H1 (cell line): Measurements from ENCODE around the gene TAF7. TPM values are rescaled to one million over a fixed set of nuclear protein-coding genes. Genes with fewer than 3 reads are reported as not detected.

Experiments
- CTCF ChIA-PET: fragments of 300-600 bp; sonication (Branson Sonifier 250); formaldehyde crosslinking; loops from one replicate; lab custom pipeline; 2021; ENCODE audit not compliant: partially characterized antibody; lab: Charles Lee
- POLR2A ChIA-PET: fragments of 300-600 bp; sonication (Branson Sonifier 250); formaldehyde crosslinking; loops from one replicate; lab custom pipeline; 2021; ENCODE audit warnings: inconsistent platforms; ENCODE audit not compliant: partially characterized antibody; lab: Charles Lee
- DNase-seq, 2 experiments: peaks; one replicate each; pipeline versions ENCODE4 v3.0.0 to v3.0.0-alpha.2; 2010 to 2022; ENCODE audit warnings: low spot score in 2 of 2, low read depth in 1 of 2, mixed read lengths in 1 of 2
- FAIRE-seq: peaks from 2 replicates; lab custom pipeline; 2011; peaks lifted over from hg19 to GRCh38; lab: Jason Lieb, UNC
- H2AFZ ChIP-seq: 2 replicates; pipeline ENCODE4 v1.8.1; 2012; ENCODE audit warnings: low read length, inconsistent platforms
- H2AK5ac ChIP-seq: 2 replicates; pipeline ENCODE4 v1.6.1; 2013; ENCODE audit warnings: low read depth, low read length
- H2BK120ac ChIP-seq: replicated peaks from 2 replicates; pipeline ENCODE3; 2013; ENCODE audit warnings: low read depth, low read length, inconsistent platforms
- H2BK12ac ChIP-seq: 2 replicates; pipeline ENCODE4 v1.6.1; 2013; ENCODE audit warnings: low read depth, low read length
- H2BK15ac ChIP-seq: 2 replicates; pipeline ENCODE4 v1.6.1; 2013; ENCODE audit warnings: low read length
- H2BK20ac ChIP-seq: 2 replicates; pipeline ENCODE4 v1.6.1; 2013; ENCODE audit warnings: low read length
- H2BK5ac ChIP-seq: 2 replicates; pipeline ENCODE4 v1.6.1; 2013; ENCODE audit warnings: low read depth, low read length
- H3K14ac ChIP-seq: 2 replicates; pipeline ENCODE4 v1.6.1; 2013; ENCODE audit warnings: inconsistent platforms; ENCODE audit not compliant: insufficient read length
- H3K18ac ChIP-seq: 2 replicates; pipeline ENCODE4 v1.6.1; 2013; ENCODE audit warnings: low read length; ENCODE audit errors: extremely low read depth
- H3K23ac ChIP-seq: 2 replicates; pipeline ENCODE4 v1.6.1; 2013; ENCODE audit warnings: inconsistent platforms; ENCODE audit not compliant: insufficient read length
- H3K23me2 ChIP-seq: 2 replicates; pipeline ENCODE4 v1.6.1; 2013; ENCODE audit warnings: low read depth, low read length
- H3K27ac ChIP-seq: 2 replicates; pipeline ENCODE4 v1.6.1; 2011; ENCODE audit warnings: low read depth, low read length, inconsistent platforms
- H3K27me3 ChIP-seq, 4 experiments: replicated peaks in 1 of 4; 1 replicate in 1 of 4; 2 replicates in 3 of 4; pipeline versions ENCODE4 v1.6.1 to v1.8.1; 2011 to 2013; ENCODE audit warnings: low read length in 3 of 4, mild to moderate bottlenecking in 3 of 4, inconsistent platforms in 2 of 4, mixed read lengths in 2 of 4, moderate library complexity in 1 of 4; ENCODE audit not compliant: control insufficient read depth in 3 of 4, insufficient read depth in 3 of 4; ENCODE audit errors: extremely low read depth in 1 of 4
- H3K36me3 ChIP-seq, 4 experiments: 2 replicates each; pipeline versions ENCODE4 v1.6.1 to v1.8.1; 2011 to 2013; ENCODE audit warnings: mild to moderate bottlenecking in 4 of 4, low read length in 3 of 4, moderate library complexity in 2 of 4, control low read depth in 1 of 4, inconsistent platforms in 1 of 4; ENCODE audit not compliant: insufficient read depth in 4 of 4, control insufficient read depth in 2 of 4
- H3K4ac ChIP-seq: replicated peaks from 2 replicates; pipeline ENCODE3; 2013; ENCODE audit warnings: low read length, low read depth, mixed read lengths, inconsistent platforms; ENCODE audit not compliant: insufficient read length
- H3K4me1 ChIP-seq, 4 experiments: replicated peaks in 1 of 4; 1 replicate in 1 of 4; 2 replicates in 3 of 4; pipeline versions ENCODE4 v1.6.1 to v1.8.1; 2011 to 2013; ENCODE audit warnings: low read length in 3 of 4, inconsistent platforms in 2 of 4, mixed read lengths in 1 of 4; ENCODE audit not compliant: insufficient read depth in 4 of 4, control insufficient read depth in 3 of 4
- H3K4me2 ChIP-seq, 2 experiments: 2 replicates each; pipeline versions ENCODE4 v1.6.1 to v1.8.1; 2011 to 2013; ENCODE audit warnings: low read depth in 2 of 2, low read length in 2 of 2, control low read depth in 1 of 2, inconsistent platforms in 1 of 2, mild to moderate bottlenecking in 1 of 2; ENCODE audit not compliant: insufficient read depth in 1 of 2
- H3K4me3 ChIP-seq, 4 experiments: fragments of 200-600, 300-600 bp in 1 of 4; sonication (generic), shearing (Covaris generic), sonication (Bioruptor Twin) in 1 of 4; 2 replicates each; pipeline versions ENCODE4 v1.5.1 to v1.8.1; 2011 to 2016; ENCODE audit warnings: low read length in 4 of 4, low read depth in 3 of 4, control low read depth in 2 of 4, inconsistent platforms in 2 of 4, mild to moderate bottlenecking in 2 of 4, mixed read lengths in 1 of 4, moderate library complexity in 1 of 4; ENCODE audit not compliant: insufficient read depth in 2 of 4; ENCODE audit errors: extremely low read depth in 1 of 4
- H3K56ac ChIP-seq: replicated peaks from 2 replicates; pipeline ENCODE3; 2013; ENCODE audit warnings: low read depth, mild to moderate bottlenecking, mixed read lengths, low read length, inconsistent platforms; ENCODE audit not compliant: insufficient read length
- H3K79me1 ChIP-seq: 2 replicates; pipeline ENCODE4 v1.6.1; 2013; ENCODE audit warnings: low read depth, low read length, control low read depth
- H3K79me2 ChIP-seq, 2 experiments: 2 replicates each; pipeline versions ENCODE4 v1.6.1 to v1.8.1; 2012 to 2013; ENCODE audit warnings: low read length in 2 of 2, mild to moderate bottlenecking in 2 of 2, inconsistent platforms in 1 of 2; ENCODE audit not compliant: insufficient read depth in 2 of 2, control insufficient read depth in 1 of 2
- H3K9ac ChIP-seq, 4 experiments: replicated peaks in 1 of 4; 1 replicate in 1 of 4; 2 replicates in 3 of 4; pipeline versions ENCODE4 v1.6.1 to v1.8.1; 2011 to 2013; ENCODE audit warnings: low read depth in 3 of 4, low read length in 3 of 4, control low read depth in 2 of 4, mild to moderate bottlenecking in 2 of 4, moderate library complexity in 2 of 4, inconsistent platforms in 1 of 4; ENCODE audit errors: extremely low read depth in 1 of 4
- H3K9me3 ChIP-seq, 2 experiments: 2 replicates each; pipeline versions ENCODE4 v1.6.1 to v1.8.1; 2012 to 2013; ENCODE audit warnings: mild to moderate bottlenecking in 2 of 2, moderate library complexity in 2 of 2, control low read depth in 1 of 2, inconsistent platforms in 1 of 2, low read depth in 1 of 2, low read length in 1 of 2, mixed read lengths in 1 of 2; ENCODE audit not compliant: insufficient read depth in 2 of 2
- H4K20me1 ChIP-seq, 2 experiments: replicated peaks in 1 of 2; 2 replicates each; pipeline versions ENCODE3 to v1.8.1; 2011 to 2013; ENCODE audit warnings: inconsistent platforms in 2 of 2, low read length in 2 of 2, mild to moderate bottlenecking in 1 of 2; ENCODE audit not compliant: insufficient read depth in 2 of 2, control insufficient read depth in 1 of 2
- H4K5ac ChIP-seq: 2 replicates; pipeline ENCODE4 v1.6.1; 2013; ENCODE audit warnings: low read length, low read depth, mixed read lengths, inconsistent platforms; ENCODE audit not compliant: insufficient read length
- H4K8ac ChIP-seq: 2 replicates; pipeline ENCODE4 v1.8.0; 2013; ENCODE audit warnings: mild to moderate bottlenecking, moderate library complexity, low read length, inconsistent platforms; ENCODE audit not compliant: insufficient read depth; ENCODE audit errors: extremely low read depth
- H4K91ac ChIP-seq: replicated peaks from 2 replicates; pipeline ENCODE3; 2013; ENCODE audit warnings: low read length, mixed read lengths, inconsistent platforms; ENCODE audit not compliant: insufficient read length
- BRCA1 ChIP-seq: IDR thresholded peaks from 2 replicates; pipeline ENCODE4 v1.6.1; 2012; ENCODE audit warnings: low read depth, low read length, improper control_type of control experiment
- EZH2 ChIP-seq: fragments of 200-600 bp; sonication (generic); IDR thresholded peaks from 2 replicates; pipeline ENCODE4 v1.7.1; 2012; ENCODE audit warnings: low read depth, mild to moderate bottlenecking, moderate library complexity, low read length, inconsistent platforms; ENCODE audit not compliant: severe bottlenecking
- PHF8 ChIP-seq: fragments of 200-600 bp; sonication (generic); conservative IDR thresholded peaks from 2 replicates; pipeline ENCODE4 v1.7.1; 2012; ENCODE audit warnings: low read depth, mild to moderate bottlenecking, inconsistent platforms, low read length, moderate library complexity
- POLR2AphosphoS5 ChIP-seq: IDR thresholded peaks from 2 replicates; pipeline ENCODE4 v1.6.1; 2011; ENCODE audit warnings: low read depth, low read length
- TCF12 ChIP-seq: IDR thresholded peaks from 2 replicates; pipeline ENCODE4 v1.6.1; 2011; ENCODE audit warnings: low read depth, mild to moderate bottlenecking, low read length
- WGBS, 2 experiments: shearing (Covaris generic) in 1 of 2; methylation state at CpG; one replicate each; pipeline versions ENCODE4 v1.1.6 to v1.1.7; 2013 to 2015; ENCODE audit warnings: low lambda C conversion rate in 2 of 2, mixed read lengths in 2 of 2, inconsistent platforms in 1 of 2, low coverage in 1 of 2, missing lambda C conversion rate in 1 of 2; ENCODE audit not compliant: insufficient replicate concordance in 2 of 2, insufficient coverage in 1 of 2, insufficient read length in 1 of 2; ENCODE audit errors: extremely low coverage in 1 of 2, missing lambda C conversion rate in 1 of 2; 5-methylcytosine and 5-hydroxymethylcytosine counted together
- polyA plus RNA-seq, 7 experiments: library from polyadenylated mRNA; depleted of rRNA in 3 of 7; stranded (reverse) in 5 of 7; unstranded in 2 of 7; fragments of >200 nt in 5 of 7; fragments of 200-250 nt in 2 of 7; gene quantifications; 1 replicate in 5 of 7; 2 replicates in 1 of 7; 4 replicates in 1 of 7; pipeline versions ENCODE4 v1.2.1 to v1.2.3, GENCODE V29; 2011 to 2013; ENCODE audit warnings: missing spikeins in 2 of 7, mixed read lengths in 2 of 7
- total RNA-seq: library from RNA; stranded (reverse); fragmentation: NEBNext Ultra II Directional; extraction: Animal tissue kit (Norgen Biotek cat#: 25700); gene quantifications from 2 replicates; pipeline ENCODE4 v1.2.1, GENCODE V29; 2021
- TF ChIP-seq, protein P1 (sequence below), 3 experiments: IDR thresholded peaks; 1 replicate in 2 of 3; 2 replicates in 1 of 3; pipeline versions ENCODE4 v1.5.1 to v1.6.1; 2011; ENCODE audit warnings: low read length in 3 of 3, mild to moderate bottlenecking in 3 of 3, inconsistent platforms in 2 of 3, low read depth in 1 of 3, moderate library complexity in 1 of 3; ENCODE audit not compliant: insufficient read depth in 1 of 3; ENCODE audit errors: control extremely low read depth in 1 of 3
- TF ChIP-seq, protein P2 (sequence below): IDR thresholded peaks from 2 replicates; pipeline ENCODE4 v1.6.1; 2012; ENCODE audit warnings: inconsistent platforms

Gene TAF7
- total and polyA plus RNA-seq, 2 of the 8 experiments (the other 6 are each of a cell fraction or from before 2014, with no cell fraction given): 29.8 to 101 TPM

DNA sequence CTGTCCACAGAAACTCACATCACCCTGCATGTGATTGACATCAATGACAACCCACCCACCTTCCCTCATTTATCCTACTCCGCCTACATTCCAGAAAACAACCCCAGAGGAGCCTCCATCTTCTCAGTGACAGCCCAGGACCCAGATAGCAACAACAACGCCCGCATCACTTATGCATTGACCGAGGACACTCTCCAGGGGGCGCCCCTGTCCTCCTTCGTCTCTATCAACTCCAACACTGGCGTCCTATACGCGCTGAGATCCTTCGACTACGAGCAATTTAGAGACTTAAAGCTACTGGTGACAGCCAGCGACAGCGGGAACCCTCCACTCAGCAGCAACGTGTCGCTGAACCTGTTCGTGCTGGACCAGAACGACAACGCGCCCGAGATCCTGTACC, 24.7 kb upstream of the TAF7 start:
- H3K23ac ChIP-seq: no peak overlapping the region
- H4K91ac ChIP-seq: no peak overlapping the region
- H3K4me2 ChIP-seq: no peak overlapping the region
- H4K20me1 ChIP-seq: no peaks in the 10 kb centered on the region
- peaks cover 0 to 4% (median under 1%) of the 10 kb centered on the region in 4 experiments; a peak in 1 of 7 replicates for H3K4me1 ChIP-seq
- no peak overlapping the region for H2AFZ ChIP-seq
- 86% methylated on average over 11 of the region's 20 CpGs; no CpG with 5 or more reads in 1 of the 2 experiments for WGBS, 2 experiments
- H3K4me3 ChIP-seq: no peak overlapping the region
- POLR2A ChIA-PET: no interaction called here
- H3K36me3 ChIP-seq: no peaks in the 10 kb centered on the region; a peak in 2 of 8 replicates
- no peak overlapping the region for H2BK120ac ChIP-seq
- H3K18ac ChIP-seq: no peak overlapping the region
- FAIRE-seq: no peak
- H2BK20ac ChIP-seq: no peak overlapping the region
- no peak overlapping the region for H4K8ac ChIP-seq
- H2AK5ac ChIP-seq: no peak overlapping the region
- H2BK5ac ChIP-seq: no peak overlapping the region
- no peak overlapping the region for H3K9ac ChIP-seq
- H2BK12ac ChIP-seq: no peak overlapping the region
- H3K27ac ChIP-seq: no peak overlapping the region
- no peaks in the 10 kb centered on the region for H3K27me3 ChIP-seq
- no peaks in the 10 kb centered on the region for H3K23me2 ChIP-seq
- peaks cover 19 to 28% of the 10 kb centered on the region in 2 experiments; a peak in 3 of 4 replicates for H3K9me3 ChIP-seq
- no peak overlapping the region for H3K56ac ChIP-seq
- no peak overlapping the region for H3K14ac ChIP-seq
- H4K5ac ChIP-seq: no peak overlapping the region
- no peaks in the 10 kb centered on the region for H3K79me1 ChIP-seq
- H3K4ac ChIP-seq: no peak overlapping the region
- TF ChIP-seq, protein P1, sequence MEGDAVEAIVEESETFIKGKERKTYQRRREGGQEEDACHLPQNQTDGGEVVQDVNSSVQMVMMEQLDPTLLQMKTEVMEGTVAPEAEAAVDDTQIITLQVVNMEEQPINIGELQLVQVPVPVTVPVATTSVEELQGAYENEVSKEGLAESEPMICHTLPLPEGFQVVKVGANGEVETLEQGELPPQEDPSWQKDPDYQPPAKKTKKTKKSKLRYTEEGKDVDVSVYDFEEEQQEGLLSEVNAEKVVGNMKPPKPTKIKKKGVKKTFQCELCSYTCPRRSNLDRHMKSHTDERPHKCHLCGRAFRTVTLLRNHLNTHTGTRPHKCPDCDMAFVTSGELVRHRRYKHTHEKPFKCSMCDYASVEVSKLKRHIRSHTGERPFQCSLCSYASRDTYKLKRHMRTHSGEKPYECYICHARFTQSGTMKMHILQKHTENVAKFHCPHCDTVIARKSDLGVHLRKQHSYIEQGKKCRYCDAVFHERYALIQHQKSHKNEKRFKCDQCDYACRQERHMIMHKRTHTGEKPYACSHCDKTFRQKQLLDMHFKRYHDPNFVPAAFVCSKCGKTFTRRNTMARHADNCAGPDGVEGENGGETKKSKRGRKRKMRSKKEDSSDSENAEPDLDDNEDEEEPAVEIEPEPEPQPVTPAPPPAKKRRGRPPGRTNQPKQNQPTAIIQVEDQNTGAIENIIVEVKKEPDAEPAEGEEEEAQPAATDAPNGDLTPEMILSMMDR (IDR thresholded peaks at IDR 0.05; ENCODE audit: control extremely low read depth in 1 of 3, insufficient read depth in 1 of 3, low read depth in 1 of 3, low read length in 3 of 3): peak in 2 of 3 experiments; percentile 11 to 14; a peak in 2 of 4 replicates
- TF ChIP-seq, protein P2, sequence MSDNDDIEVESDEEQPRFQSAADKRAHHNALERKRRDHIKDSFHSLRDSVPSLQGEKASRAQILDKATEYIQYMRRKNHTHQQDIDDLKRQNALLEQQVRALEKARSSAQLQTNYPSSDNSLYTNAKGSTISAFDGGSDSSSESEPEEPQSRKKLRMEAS: no peak
- TF ChIP-seq POLR2AphosphoS5 (no peak), TCF12 (no peak), PHF8 (no peak), EZH2 (no peak), BRCA1 (no peak)
- TF ChIP-seq, all 59 proteins: peak for 1
- no peak for DNase-seq
- Histone ChIP-seq H3K79me2 (no peaks in the 10 kb centered on the region), H2BK15ac (no peak overlapping the region)
- CTCF ChIA-PET: interaction anchor here (1.3 to 4.8 kb wide), 10 partner anchors 10 to 153 kb away, joined by 4 to 21 read pairs (median 12); partner anchors contain the start of genes PCDHB10, PCDHB14, PCDHB15 and TAF7
